ENCODE results near the gene TROAP.
"Not testable (repeated sequence)": the region's sequence is repeated elsewhere in the genome, so short reads cannot be mapped to it uniquely, and the experiment has no call there.

The TROAP gene

DNA sequence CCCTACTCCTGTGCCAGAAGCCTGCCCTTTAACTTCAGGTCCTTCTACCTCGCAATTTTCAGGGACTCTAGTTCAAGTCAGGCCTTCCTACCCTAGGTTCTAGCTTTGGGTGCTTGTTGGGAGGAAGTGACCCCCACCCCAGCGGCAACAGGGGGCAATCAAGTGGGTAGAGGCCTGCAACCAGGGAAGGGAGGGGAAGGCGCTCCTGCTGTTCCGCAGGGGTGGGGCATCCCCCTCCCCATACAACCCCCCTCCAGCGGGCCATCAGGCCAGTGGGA, 28.3 kb upstream of the TROAP start:
- DNase-seq: no peak

DNA sequence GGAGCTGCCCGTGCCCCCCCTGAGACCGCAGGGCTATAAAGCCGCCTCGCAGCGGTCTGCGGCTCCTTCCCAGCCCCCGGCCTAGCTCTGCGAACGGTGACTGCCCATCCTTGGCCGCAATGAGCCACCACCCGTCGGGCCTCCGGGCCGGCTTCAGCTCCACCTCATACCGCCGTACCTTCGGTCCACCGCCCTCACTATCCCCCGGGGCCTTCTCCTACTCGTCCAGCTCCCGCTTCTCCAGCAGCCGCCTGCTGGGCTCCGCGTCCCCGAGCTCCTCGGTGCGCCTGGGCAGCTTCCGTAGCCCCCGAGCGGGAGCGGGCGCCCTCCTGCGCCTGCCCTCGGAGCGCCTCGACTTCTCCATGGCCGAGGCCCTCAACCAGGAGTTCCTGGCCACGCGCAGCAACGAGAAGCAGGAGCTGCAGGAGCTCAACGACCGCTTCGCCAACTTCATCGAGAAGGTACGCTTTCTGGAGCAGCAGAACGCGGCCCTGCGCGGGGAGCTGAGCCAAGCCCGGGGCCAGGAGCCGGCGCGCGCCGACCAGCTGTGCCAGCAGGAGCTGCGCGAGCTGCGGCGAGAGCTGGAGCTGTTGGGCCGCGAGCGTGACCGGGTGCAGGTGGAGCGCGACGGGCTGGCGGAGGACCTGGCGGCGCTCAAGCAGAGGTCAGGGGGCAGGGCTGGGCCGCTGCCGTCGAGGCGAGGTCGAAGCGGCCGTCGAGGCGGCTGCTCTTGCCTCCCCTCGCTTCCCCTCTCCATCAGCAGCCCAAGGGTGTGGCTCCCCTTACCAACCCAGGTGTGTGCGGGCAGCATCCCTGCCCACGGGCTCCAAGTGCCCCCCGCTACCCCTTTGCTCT, 27.7 kb upstream of the TROAP start, which contains the start of gene PRPH:
TSS of gene PRPH (plus strand) at position 66 of the 855 bp plus-strand sequence. CDS start at position 120, 54 bp downstream.
- DNase-seq: no peak

DNA sequence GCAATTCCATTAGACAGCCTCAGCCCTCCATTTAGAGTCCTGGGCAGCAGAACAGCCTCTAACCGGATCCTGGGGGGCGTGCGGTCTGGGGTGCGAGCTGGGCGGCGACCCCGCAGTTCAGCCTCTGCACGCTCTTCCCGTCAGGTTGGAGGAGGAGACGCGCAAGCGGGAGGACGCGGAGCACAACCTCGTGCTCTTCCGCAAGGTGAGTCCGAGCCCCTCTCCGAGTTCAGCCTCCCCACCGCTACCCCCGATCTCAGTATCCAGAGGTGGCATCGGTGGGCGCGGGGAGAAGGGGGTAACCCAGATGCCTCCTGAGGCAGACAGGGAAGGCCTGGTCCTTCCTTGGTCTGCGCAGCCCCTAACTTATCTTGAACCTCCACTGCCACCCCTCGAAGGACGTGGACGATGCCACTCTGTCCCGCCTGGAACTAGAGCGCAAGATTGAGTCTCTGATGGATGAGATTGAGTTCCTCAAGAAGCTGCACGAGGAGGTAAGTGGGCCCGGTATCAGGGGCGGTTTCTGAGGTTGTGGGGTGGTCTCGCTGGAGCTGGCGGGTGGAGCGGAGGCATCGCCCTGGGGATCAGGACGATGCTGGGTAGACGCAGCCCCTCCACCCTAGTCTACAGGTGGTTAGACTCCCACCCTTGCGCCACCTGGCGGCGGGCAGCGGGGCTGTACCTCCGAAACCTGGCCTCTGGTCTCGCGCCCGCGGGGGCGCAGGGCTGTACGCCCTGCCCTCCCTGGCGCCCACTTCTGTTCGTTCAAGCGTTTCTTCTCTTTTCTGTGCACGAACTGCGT, 26.8 kb upstream of the TROAP start:
- peak; percentile 61 for DNase-seq

DNA sequence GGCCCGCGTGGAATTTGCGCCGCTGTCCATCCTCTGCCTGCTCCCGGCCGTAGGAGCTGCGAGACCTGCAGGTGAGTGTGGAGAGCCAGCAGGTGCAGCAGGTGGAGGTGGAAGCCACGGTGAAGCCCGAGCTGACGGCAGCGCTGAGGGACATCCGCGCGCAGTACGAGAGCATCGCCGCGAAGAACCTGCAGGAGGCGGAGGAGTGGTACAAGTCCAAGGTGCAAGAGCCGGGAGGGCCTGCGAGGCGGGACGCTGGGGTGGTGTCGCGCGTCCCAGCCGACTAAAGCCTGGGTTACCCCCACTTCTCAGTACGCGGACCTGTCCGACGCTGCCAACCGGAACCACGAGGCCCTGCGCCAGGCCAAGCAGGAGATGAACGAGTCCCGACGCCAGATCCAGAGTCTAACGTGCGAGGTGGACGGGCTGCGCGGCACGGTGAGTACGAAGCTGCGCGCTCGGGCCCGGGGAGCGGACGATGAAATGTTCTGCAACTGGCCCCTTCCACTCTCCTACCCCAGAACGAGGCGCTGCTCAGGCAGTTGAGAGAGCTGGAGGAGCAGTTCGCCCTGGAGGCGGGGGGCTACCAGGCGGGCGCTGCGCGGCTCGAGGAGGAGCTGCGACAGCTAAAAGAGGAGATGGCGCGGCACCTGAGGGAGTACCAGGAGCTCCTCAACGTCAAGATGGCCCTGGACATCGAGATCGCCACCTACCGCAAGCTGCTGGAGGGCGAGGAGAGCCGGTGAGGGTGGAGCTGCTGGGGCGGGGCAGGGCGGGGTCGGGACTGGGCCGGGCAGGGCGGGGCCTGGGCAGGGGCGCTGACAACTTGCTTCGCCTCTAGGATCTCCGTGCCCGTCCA, 26.0 kb upstream of the TROAP start:
- peak; percentile 36 for DNase-seq

DNA sequence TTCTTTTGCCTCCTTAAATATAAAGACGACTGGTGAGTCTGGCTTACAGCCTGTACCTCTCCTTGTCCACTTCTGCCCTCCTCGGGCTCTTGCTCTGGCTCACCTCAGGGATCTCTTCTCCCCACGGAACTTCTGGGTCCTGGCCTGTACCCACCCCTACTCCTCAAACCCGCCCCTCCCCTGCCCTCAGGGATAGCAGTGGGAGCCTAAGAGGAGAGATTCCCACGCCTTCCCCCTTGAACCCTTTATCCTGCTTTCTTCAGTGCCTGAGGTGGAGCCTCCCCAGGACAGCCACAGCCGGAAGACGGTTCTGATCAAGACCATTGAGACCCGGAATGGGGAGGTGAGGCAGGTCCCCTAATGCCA, 25.4 kb upstream of the TROAP start:
- no peak for DNase-seq

DNA sequence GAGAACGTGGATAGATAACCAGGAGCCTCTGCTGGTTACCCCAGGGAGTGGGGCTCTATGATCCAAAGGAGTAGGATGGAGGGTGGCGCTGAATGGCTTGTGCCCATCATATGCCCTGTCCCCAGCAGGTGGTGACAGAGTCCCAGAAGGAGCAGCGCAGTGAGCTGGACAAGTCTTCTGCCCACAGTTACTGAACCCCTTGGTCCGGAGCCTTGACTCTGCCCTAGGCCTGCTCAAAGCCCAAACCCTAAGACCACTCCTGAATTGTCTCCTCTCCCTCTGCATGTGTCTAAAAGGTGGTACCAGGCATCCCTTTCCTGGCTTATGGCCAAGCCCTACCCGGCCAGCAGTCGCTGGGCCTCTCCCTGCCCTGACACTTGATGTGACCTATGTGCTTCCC, 24.9 kb upstream of the TROAP start:
- DNase-seq: no peak

DNA sequence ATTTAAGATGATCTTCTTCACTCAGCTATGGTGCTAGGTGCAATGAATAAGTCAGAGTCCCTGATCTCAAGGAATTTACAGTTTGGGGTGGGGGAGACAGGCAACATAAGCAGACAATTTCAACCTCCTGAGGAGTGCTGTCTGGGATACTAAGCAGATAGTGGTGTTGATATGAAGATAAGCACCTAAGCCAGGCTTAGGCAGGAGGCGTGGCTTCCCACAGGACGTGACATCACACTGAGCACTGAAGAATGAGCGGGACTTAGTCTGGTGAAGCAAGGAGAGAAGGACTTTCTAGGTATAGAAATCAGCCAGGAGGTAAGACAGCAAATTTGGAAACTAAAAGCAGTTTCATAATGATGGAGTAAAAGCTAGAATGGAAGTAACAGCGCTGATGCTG, 21.3 kb upstream of the TROAP start:
- DNase-seq: peak; percentile 50

DNA sequence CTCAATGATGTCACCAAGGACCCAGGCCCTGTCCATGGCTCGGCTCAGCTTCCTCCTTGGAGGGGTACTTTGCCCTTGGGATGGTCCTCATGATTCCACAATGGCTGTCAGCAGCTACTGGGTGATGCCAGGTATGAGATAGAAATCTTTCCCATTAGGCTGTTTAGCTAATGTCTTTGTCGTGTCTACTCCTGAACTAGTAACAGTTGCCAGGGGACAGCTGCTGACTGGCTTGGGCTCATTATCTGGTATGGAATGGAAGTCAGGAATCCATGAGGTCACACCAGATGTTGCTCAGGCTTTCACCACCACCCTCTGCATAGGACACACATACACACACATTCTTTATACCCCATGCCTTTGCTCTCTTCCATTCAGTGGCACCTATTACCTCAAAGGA, 18.9 kb upstream of the TROAP start:
- no peak for DNase-seq

DNA sequence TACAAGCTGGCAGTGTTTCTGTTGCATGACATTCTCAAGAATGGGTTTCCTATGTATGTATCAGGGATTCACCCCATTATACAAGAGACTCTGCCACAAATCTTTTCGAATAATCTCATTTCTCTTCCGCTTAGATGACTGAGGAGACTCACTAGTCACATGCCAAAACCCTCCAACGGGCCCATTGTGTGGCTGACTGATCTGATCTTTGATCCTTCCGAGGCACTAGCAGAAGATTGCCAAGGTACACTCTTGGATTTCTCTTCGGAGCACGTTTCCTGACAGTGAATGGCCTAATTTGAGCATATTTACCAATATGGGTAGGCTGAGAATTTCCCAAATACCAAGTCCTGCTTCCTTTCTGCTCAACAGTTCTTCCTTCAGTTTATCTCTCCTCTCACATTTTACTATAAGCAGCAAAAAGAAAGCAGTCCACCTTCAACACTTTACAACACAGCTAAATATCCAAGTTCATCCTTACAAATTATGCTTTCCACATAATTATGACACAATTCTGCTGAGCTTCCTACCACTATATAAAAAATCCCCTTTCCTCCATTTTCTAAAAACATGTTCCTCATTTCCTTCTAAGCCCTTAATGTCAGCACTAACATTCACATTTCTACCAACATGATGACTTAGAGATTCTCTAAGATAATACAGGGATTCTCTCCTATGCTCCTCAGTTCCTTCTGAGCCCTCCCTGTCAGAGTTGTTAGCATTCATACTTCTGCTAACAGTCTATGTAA, 17.1 kb upstream of the TROAP start:
- DNase-seq: no peak

DNA sequence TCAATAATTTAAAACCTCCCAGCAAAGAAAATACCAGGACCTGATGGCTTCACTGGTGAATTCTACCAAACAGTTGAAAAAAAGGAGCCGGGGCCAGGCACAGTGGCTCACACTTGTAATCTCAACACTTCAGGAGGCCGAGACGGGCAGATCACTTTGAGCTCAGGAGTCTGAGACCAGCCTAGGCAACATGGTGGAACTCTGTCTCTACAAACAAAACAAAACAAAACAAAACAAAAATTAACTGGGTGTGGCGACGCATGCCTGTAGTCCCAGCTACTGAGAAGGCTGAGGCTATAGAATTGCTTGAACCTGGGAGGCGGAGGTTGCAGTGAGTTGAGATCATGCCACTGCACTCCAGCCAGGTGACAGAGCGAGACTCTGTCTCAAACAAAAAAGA, 13.7 kb upstream of the TROAP start:
- DNase-seq: no peak

DNA sequence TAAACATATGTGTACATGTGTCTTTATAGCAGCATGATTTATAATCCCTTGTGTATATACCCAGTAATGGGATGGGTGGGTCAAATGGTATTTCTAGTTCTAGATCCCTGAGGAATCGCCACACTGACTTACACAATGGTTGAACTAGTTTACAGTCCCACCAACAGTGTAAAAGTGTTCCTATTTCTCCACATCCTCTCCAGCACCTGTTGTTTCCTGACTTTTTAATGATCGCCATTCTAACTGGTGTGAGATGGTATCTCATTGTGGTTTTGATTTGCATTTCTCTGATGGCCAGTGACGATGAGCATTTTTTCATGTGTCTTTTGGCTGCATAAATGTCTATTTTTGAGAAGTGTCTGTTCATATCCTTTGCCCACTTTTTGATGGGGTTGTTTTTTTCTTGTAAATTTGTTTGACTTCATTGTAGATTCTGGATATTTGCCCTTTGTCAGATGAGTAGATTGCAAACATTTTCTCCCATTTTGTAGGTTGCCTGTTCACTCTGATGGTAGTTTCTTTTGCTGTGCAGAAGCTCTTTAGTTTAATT, 12.5 kb upstream of the TROAP start:
- not testable (repeated sequence) for DNase-seq

DNA sequence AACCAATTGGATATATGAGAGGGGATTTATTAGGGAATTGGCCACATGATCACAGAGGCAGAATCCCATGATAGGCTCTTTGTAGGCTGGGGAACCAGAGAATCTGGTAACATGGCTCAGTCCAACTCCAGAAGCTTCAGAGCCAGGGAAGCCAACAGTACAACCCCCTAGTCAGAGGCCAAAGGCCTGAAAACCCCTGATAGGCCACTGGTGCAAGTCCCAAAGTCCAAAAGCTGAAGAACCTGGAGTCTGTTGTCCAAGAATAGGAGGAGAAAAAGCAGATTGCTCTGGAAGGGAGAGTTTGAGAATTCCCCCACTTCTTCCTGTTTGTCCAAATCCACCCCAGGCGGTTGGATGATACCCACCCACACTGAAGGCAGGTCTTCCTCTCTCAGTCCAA, 8.2 kb upstream of the TROAP start:
- DNase-seq: no peak

DNA sequence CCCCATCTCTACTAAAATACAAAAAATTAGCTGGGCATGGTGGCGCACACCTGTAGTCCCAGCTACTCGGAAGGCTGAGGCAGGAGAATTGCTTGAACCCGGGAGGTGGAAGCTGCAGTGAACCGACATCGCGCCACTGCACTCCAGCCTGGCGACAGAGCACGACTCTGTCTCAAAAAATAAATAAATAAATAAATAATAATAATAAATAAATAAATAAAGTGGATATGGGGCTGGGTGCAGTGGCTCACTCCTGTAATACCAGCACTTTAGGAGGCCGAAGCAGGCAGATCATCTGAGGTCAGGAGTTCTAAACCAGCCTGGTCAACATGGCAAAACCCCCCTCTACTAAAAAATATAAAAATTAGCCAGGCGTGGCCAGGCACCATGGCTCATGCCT, 5.9 kb upstream of the TROAP start:
- DNase-seq: not testable (repeated sequence)

DNA sequence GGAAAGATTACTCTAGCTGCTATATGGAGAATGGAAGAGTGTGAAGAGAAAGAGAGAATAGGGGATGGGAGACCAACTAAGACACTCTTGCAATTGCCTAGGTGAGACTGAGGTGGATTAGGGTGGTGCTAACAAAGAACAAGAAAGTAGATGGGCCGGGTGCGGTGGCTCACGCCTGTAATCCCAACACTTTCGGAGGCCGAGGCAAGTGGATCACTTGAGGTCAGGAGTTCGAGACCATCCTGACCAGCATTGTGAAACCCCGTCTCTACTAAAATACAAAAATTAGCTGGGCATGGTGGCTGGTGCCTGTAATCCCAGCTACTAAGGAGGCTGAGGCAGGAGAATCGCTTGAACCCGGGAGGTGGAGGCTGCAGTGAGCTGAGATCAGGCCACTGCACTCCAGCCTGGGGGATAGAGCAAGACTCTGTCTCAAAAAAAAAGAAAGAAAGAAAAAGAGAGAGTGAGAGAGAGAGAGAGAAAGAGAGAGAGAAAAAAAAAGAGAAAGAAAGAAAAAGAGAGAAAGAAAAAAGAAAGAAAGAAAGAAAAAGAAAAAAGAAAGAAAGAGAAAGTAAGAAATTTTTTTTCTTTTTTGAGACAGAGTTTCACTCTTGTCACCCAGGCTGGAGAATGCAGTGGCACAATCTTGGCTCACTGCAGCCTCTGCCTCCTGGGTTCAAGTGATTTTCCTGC, 2.5 kb upstream of the TROAP start:
- DNase-seq: not testable (repeated sequence)

DNA sequence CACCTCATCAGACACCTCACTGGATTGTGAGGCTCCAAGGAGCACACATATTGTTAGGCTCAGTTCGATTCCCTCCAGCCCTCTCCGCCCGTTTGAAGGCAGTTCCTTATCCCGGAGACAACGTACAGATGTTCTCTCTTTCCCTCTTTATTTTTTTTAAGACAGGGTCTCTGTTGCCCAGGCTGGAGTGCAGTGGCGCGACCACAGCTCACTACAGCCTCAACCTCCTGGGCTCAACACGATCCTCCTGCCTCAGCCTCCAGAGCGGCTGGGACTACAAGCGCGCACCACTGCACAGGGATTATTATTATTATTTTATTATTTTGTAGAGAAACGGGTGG, 718 bp upstream of the TROAP start:
- no peak for DNase-seq

DNA sequence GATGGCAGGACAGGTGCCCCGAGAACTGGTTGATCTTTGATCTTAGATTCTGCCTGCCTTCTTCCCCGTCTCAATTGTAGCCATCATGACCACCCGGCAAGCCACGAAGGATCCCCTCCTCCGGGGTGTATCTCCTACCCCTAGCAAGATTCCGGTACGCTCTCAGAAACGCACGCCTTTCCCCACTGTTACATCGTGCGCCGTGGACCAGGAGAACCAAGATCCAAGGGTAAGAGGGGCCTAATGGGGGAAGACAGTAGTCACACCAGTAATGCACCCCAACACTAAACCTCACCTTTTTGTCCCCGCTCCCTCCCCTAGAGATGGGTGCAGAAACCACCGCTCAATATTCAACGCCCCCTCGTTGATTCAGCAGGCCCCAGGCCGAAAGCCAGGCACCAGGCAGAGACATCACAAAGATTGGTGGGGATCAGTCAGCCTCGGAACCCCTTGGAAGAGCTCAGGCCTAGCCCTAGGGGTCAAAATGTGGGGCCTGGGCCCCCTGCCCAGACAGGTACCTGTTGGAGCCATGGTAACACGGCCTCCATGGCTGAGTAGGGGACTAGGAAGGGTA, 556 bp downstream of the TROAP start:
- no peak for DNase-seq

DNA sequence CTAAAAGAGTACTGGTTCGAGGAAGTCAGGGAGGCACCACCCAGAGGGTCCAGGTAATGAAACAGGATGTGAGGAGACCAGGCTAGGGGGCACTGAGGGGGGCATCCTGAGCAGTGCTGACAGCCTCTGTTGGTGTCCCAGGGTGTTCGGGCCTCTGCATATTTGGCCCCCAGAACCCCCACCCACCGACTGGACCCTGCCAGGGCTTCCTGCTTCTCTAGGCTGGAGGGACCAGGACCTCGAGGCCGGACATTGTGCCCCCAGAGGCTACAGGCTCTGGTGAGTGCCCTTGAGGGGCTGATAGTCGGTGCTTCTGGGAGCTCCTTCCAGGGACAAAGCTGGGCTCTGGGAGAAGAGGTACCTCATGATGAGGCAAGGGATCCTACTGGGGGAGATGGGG, 2.6 kb downstream of the TROAP start:
- no peak for DNase-seq

DNA sequence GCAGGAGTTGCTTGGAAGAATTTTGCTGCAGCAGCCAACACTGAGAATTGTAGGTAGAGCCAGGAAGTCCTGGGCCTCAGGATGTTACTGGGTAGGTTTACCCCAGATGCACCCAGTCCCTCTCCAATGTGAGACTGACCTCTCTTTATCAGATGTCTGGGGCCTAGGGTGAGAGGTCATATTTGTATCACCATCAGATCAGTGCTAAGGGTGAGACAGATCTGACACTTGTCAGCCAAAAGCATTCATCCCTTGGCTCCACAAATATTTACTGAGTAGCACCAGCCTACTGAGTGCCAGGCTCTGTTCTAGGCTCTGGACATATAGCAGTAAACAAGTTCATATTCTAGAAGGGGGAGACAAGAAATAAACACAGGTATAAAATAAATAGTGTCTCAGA, 4.3 kb downstream of the TROAP start:
- DNase-seq: no peak

DNA sequence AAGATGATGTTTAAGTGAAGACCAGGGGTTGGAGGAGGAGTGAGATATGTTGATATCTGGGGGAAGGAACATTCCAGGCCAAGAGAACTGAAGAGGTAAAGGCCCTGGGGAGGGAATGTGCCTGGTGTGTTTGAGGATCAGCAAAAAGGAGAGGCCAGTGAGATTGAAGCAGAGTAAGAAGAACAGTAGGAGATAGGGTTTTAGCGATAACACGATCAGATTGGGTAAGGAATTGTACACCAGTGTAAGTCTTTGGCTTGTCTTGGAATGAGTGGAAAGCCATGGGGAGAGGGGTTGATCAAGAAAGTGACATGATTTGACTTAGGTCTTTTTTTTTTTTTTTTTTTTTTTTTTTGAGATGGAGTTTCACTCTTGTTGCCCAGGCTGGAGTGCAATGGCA, 4.8 kb downstream of the TROAP start:
- no peak for DNase-seq

DNA sequence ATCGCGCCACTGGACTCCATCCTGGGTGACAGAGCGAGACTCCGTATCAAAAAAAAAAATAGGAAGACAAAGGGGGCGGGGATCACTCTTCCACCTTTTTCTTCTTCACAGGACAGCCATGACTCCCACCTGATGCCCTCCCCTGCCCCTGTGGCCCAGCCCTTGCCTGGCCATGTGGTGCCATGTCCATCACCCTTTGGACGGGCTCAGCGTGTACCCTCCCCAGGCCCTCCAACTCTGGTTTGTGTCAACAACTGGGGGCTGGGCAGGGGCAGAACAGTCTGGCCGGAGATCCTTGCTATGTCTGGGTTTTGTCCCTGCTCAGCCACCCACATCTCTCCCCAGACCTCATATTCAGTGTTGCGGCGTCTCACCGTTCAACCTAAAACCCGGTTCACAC, 5.8 kb downstream of the TROAP start:
- no peak for DNase-seq

DNA sequence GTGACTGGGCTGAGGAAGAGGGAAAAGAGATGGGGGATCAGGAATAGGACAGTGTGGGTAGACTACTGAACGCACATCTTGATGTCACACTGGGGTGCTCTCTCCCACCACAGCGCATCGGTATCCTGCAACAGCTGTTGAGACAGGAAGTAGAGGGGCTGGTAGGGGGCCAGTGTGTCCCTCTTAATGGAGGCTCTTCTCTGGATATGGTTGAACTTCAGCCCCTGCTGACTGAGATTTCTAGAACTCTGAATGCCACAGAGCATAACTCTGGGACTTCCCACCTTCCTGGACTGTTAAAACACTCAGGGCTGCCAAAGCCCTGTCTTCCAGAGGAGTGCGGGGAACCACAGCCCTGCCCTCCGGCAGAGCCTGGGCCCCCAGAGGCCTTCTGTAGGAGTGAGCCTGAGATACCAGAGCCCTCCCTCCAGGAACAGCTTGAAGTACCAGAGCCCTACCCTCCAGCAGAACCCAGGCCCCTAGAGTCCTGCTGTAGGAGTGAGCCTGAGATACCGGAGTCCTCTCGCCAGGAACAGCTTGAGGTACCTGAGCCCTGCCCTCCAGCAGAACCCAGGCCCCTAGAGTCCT, 7.1 kb downstream of the TROAP start:
- DNase-seq: no peak

All from stimulated activated CD4-positive, alpha-beta T cell treated with anti-CD3 and anti-CD28 coated beads, Interleukin-1b, Interleukin-23, amount 100 ng/mL, for 48 hours (primary cell).